Activated CD8-positive, alpha-beta T cell treated with anti-CD3 and anti-CD28 coated beads for 36 hours (primary cell): ENCODE data around the gene UVRAG. TPM values are rescaled to one million over a fixed set of nuclear protein-coding genes. Genes with fewer than 3 reads are reported as not detected.

Experiments used
- ATAC-seq: fragments of 200-7000 bp; cut with Tn5 transposase; one replicate; pipeline ENCODE4 v1.10.0; 2021; ENCODE audit warnings: mild to moderate bottlenecking, moderate library complexity
- CTCF ChIA-PET: fragments of 350-600 bp; sonication (Branson Sonifier 250); formaldehyde crosslinking; loops from one replicate; lab custom pipeline; 2021; ENCODE audit warnings: antibody characterized with exemption; lab: Charles Lee
- POLR2A ChIA-PET: fragments of 350-600 bp; sonication (Branson Sonifier 250); formaldehyde crosslinking; loops from one replicate; lab custom pipeline; 2021; ENCODE audit warnings: antibody characterized with exemption; lab: Charles Lee
- DNase-seq: peaks from one replicate; pipeline ENCODE4 v3.0.0-alpha.2; 2020
- H3K27ac Mint-ChIP-seq: one replicate; pipeline ENCODE4 v1.8.0; 2021; ENCODE audit warnings: mild to moderate bottlenecking, mixed read lengths
- H3K27me3 Mint-ChIP-seq: one replicate; pipeline ENCODE4 v1.8.0; 2021; ENCODE audit warnings: mixed read lengths
- H3K36me3 Mint-ChIP-seq: one replicate; pipeline ENCODE4 v1.8.0; 2021; ENCODE audit warnings: low read depth, mixed read lengths
- H3K4me1 Mint-ChIP-seq: one replicate; pipeline ENCODE4 v1.8.0; 2021; ENCODE audit warnings: low read depth, mixed read lengths
- H3K4me3 Mint-ChIP-seq: one replicate; pipeline ENCODE4 v1.8.0; 2021; ENCODE audit warnings: mild to moderate bottlenecking, moderate library complexity, mixed read lengths
- H3K9me3 Mint-ChIP-seq: one replicate; pipeline ENCODE4 v1.8.0; 2021; ENCODE audit warnings: mixed read lengths
- CTCF ChIP-seq: fragments of 200-600 bp; IDR thresholded peaks from one replicate; pipeline ENCODE4 v1.8.0; 2022; ENCODE audit warnings: antibody characterized with exemption, mild to moderate bottlenecking
- intact Hi-C: fragments of 100-400 bp; cut with micrococcal nuclease; formaldehyde crosslinking; loops from one replicate; pipeline ENCODE4 v1.10.0; 2022
- total RNA-seq, 2 experiments: library from RNA; stranded (reverse); gene quantifications; one replicate each; pipeline ENCODE4 v1.2.3, GENCODE V29; 2021

Gene UVRAG
- total RNA-seq, 2 experiments from 2014 or later = 14.4 to 15.7 TPM

- DNase-seq (peak; percentile 26), ATAC-seq (no peak)
- H3K4me3 Mint-ChIP-seq = no peak overlapping the region
- POLR2A ChIA-PET = no interaction called here
- no peak overlapping the region for H3K27ac Mint-ChIP-seq
- no peak for TF ChIP-seq CTCF
- H3K9me3 Mint-ChIP-seq = no peaks in the 10 kb centered on the region
- H3K36me3 Mint-ChIP-seq = no peaks in the 10 kb centered on the region
- intact Hi-C loops = no loop called here
- no peaks in the 10 kb centered on the region for H3K27me3 Mint-ChIP-seq
- H3K4me1 Mint-ChIP-seq = peaks cover 5% of the 10 kb centered on the region
- CTCF ChIA-PET = no interaction called here
These were observed 358.7 kb downstream of the UVRAG start for GRCh38 chr11:76173663-76174062.

DNA sequence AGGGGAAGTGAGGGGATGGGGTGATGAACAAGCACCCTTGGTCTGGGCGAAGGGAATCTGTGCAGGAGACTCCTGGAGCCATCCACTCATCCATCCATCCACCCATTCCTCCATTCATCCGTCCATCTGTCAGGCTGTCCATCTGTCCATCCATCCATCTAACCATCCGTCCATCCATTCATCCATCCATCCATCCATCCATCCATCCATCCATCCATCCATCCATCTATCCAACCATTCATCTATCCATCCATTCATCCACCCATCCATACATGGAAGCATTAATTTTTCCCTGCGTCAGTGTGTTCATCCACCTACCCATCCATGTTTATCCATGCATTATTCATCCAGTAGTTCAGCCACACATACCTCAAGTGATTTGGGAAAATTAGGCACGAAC, 359.3 kb downstream of the UVRAG start:
- TF ChIP-seq CTCF = no peak

GRCh38 chr11:76175783-76176182, 360.8 kb downstream of the UVRAG start:
- CTCF ChIA-PET = interaction anchor here (1.1 kb wide), 1 partner anchor 23 kb away, joined by 3 read pairs; no protein-coding TSS in a partner anchor
- no peak overlapping the region for H3K27ac Mint-ChIP-seq
- ATAC-seq (no peak), DNase-seq (no peak)
- no peaks in the 10 kb centered on the region for H3K27me3 Mint-ChIP-seq
- intact Hi-C loops = no loop called here
- peaks cover 5% of the 10 kb centered on the region for H3K4me1 Mint-ChIP-seq
- TF ChIP-seq CTCF = no peak
- no peak overlapping the region for H3K4me3 Mint-ChIP-seq
- no peaks in the 10 kb centered on the region for H3K36me3 Mint-ChIP-seq
- H3K9me3 Mint-ChIP-seq = no peaks in the 10 kb centered on the region
- POLR2A ChIA-PET = no interaction called here

More for the DNA sequence above, 359.3 kb downstream of the UVRAG start:
- Mint-ChIP-seq H3K4me3 (no peak overlapping the region), H3K27ac (no peak overlapping the region), H3K27me3 (no peaks in the 10 kb centered on the region), H3K9me3 (no peaks in the 10 kb centered on the region), H3K4me1 (peaks cover 5% of the 10 kb centered on the region), H3K36me3 (no peaks in the 10 kb centered on the region)
- ChIA-PET CTCF (no interaction called here), POLR2A (no interaction called here)
- ATAC-seq = no peak
- intact Hi-C loops = no loop called here
- no peak for DNase-seq

- ChIA-PET CTCF (no interaction called here), POLR2A (no interaction called here)
- H3K9me3 Mint-ChIP-seq = no peaks in the 10 kb centered on the region
- no peaks in the 10 kb centered on the region for H3K27me3 Mint-ChIP-seq
- peaks cover 5% of the 10 kb centered on the region for H3K4me1 Mint-ChIP-seq
- H3K4me3 Mint-ChIP-seq = no peak overlapping the region
- H3K36me3 Mint-ChIP-seq = no peaks in the 10 kb centered on the region
- no peak for DNase-seq
- intact Hi-C loops = no loop called here
- H3K27ac Mint-ChIP-seq = no peak overlapping the region
- ATAC-seq = no peak
- no peak for TF ChIP-seq CTCF
These were observed 361.5 kb downstream of the UVRAG start for GRCh38 chr11:76176463-76176862.

- DNase-seq = no peak
These were observed 362.3 kb downstream of the UVRAG start for GRCh38 chr11:76177250-76177686.

More at GRCh38 chr11:76177250-76177686, 362.3 kb downstream of the UVRAG start:
- H3K27ac Mint-ChIP-seq = no peak overlapping the region
- no peak for ATAC-seq
- no peaks in the 10 kb centered on the region for H3K36me3 Mint-ChIP-seq
- no peaks in the 10 kb centered on the region for H3K9me3 Mint-ChIP-seq
- intact Hi-C loops = no loop called here
- TF ChIP-seq CTCF = no peak
- H3K4me3 Mint-ChIP-seq = no peak overlapping the region
- ChIA-PET CTCF (interaction anchor here (1.3 kb wide), 1 partner anchor 25 kb away, joined by 5 read pairs; no protein-coding TSS in a partner anchor), POLR2A (no interaction called here)
- H3K27me3 Mint-ChIP-seq = no peaks in the 10 kb centered on the region
- peaks cover 5% of the 10 kb centered on the region for H3K4me1 Mint-ChIP-seq
